NCI-H345 (cell line): ENCODE results near the gene SNX25.
"Not testable (repeated sequence)": the region's sequence is repeated elsewhere in the genome, so short reads cannot be mapped to it uniquely, and the experiment has no call there.

Experiments used
- DNase-seq: peaks from one replicate; lab custom pipeline; 2025; lab: John Stamatoyannopoulos, UW

Gene SNX25

DNA sequence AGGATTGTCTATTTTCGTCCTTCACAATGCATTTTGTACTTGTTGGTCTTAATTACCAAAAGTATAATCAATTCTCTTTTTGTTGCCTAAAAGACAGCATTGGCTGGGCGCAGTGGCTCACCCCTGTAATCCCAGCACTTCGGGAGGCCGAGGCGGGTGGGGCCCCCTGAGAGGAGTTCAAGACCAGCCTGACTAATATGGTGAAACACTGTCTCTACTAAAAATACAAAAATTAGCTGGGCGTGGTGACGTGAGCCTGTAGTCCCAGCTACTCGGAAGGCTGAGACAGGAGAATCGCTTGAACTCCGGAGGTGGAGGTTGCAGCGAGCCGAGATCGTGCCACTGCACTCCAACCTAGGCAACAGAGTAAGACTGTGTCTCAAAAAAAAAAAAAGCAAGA is 4.3 kb upstream of the SNX25 start:
- DNase-seq = not testable (repeated sequence)

DNA sequence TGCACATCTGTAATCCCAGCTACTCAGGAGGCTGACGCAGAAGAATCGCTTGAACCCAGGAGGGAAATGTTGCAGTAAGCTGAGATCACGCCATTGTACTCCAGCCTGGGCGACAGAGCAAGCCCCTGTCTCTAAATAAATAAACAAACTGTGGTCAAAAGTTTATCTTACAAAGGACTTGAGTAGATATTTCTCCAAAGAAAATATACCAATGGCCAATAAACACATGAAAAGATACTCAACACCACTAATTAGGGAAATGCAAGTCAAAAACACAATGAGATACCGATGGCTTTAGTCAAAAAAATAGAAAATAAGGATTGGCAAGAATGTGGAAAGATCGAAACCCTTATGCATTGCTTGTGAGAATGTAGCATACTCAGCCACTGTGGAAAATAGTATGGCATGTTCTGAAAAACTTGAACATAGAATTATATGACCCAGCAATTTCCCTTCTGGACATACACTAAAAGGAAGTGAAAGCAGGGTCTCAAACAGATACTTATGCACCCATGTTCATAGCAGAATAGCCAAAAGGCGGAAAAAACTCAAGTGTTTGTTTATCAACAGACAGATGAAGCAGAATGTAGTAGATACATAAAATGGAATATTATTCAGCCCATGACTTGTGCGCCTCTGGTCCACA is 3.6 kb upstream of the SNX25 start:
- no peak for DNase-seq

DNA sequence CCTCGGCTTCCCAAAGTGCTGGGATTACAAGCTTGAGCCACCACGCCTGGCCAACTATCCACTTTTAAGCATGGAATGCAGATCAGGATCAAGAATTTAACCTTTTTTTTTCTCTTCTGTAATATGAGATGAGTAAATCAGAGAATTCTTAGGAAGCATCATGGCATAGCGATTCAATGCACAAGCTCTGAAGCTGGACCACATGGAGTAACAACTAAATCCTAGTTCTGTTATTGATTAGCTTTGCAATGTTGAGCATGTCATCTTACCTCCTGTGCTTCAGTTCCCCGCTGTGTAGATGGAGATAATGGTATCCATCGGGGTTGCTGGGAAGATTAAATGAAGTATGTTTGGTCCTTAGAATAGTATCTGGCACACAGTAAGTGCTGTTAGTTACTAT is 1.9 kb upstream of the SNX25 start:
- no peak for DNase-seq

- DNase-seq = not testable (repeated sequence)
These were observed 379 bp downstream of the SNX25 start for GRCh38 chr4:185209852-185210101.

DNA sequence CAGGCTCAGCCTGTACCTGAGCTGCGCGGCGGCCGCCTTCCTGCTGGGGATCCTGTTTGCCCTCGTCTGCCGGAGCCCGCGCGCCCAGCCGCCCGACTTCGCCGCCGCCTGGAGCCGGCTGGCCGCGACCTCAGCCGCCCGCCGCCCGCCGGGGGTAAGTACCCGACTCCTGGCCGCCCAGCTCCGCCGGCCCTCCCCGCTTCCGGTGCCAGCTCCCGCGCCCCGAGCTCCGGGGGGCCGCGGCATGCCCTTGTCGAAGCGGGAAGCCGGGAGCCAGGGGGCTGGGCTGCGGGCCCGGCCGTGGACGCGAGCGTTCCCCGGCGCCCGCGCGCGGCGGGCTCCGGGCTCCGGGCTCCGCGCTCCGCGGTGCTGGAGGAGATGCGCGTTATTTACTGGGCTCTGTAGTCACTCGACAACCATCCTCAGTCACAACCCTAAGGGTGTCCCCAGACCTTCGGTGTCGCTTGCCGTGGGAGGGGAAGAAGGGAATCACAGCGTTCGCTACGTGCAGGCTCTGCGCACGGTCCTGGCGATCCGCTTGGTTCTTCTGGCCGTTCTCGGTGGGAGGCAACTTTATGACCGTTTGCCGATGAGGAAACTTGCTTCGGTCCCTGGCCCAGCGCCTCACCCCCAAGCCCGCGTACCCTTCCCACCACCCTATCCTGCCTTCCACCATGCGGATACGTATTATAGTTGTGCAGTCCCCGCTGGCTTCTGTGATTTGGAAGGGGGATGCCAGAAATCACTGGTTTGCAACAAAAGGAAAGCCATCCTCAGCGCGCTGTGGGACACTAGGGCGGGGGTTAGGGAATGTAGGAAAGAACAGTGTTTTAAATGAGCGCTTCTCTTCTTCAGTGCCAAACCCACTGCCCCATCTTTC is 944 bp downstream of the SNX25 start:
- DNase-seq = peak; percentile 26

DNA sequence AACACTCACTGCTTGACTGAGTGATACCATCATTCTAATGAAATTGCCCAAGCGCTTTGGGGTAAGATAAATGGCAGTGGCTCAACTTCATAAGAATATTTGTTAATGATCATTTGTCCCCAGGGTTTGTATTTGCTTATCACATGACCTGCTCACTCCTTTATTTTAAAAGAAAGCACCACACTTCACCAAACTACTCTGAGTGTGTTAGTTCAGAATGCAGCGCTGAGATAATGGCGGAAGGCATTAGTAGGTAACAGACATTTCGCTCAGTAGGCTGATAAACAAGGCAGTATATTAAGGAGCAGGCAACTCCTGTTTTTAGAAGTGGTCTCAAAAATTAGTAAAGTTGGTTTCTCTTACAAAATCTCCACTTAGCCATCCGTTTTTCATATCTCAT is 1.6 kb downstream of the SNX25 start:
- DNase-seq = peak; percentile 1

DNA sequence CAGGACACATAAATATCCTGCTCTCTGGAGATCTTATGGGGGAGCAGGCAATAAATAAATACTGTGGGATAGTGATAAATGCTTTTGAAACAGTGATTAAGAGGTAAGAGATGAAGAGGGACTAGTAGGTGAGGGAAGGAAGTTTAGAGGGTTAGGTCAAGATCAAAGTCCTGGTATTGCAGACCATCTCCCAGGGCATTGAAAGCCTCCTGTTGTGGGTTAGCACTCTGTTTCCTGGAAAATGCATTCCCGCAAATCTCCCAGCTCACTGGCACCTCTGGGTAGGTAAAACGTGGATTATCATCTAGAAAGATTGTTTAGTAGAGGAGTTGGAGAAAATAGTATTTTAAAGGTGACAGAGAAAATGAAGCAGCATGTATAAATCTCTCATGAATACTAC is 2.2 kb downstream of the SNX25 start:
- DNase-seq = no peak

GRCh38 chr4:185212581-185212980 is 3.2 kb downstream of the SNX25 start:
- no peak for DNase-seq

- DNase-seq = no peak
These were observed 4.5 kb downstream of the SNX25 start for GRCh38 chr4:185213877-185214276.

GRCh38 chr4:185215261-185215660 is 5.9 kb downstream of the SNX25 start:
- no peak for DNase-seq

DNA sequence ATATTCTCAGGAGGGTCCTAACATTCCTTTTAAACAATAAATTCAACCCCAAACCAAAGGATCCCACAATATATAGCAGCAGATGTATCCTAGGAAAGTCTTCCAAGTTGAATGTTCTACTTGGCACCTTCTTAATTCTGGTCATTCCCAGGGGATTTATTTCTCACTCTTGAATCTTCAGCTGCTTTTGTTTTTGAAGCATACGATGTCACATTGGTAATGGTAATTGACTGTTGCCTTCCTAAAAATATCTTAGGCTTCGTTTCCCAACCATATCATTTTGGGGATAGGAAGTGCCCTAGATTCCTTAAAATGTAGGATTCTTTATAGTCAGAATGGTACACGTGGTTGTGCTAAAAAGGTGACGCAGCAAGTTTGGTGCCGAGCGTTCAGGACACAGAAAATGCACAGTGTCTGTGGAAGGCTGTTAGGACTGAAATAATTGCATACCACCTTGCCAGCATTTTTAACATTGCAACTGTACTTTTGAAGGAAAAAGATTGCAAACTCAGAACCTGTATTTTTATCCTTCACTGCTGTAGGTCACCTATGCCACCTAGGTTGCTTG is 8.1 kb downstream of the SNX25 start:
- no peak for DNase-seq

GRCh38 chr4:185218312-185218711 is 8.9 kb downstream of the SNX25 start:
- DNase-seq = no peak

DNA sequence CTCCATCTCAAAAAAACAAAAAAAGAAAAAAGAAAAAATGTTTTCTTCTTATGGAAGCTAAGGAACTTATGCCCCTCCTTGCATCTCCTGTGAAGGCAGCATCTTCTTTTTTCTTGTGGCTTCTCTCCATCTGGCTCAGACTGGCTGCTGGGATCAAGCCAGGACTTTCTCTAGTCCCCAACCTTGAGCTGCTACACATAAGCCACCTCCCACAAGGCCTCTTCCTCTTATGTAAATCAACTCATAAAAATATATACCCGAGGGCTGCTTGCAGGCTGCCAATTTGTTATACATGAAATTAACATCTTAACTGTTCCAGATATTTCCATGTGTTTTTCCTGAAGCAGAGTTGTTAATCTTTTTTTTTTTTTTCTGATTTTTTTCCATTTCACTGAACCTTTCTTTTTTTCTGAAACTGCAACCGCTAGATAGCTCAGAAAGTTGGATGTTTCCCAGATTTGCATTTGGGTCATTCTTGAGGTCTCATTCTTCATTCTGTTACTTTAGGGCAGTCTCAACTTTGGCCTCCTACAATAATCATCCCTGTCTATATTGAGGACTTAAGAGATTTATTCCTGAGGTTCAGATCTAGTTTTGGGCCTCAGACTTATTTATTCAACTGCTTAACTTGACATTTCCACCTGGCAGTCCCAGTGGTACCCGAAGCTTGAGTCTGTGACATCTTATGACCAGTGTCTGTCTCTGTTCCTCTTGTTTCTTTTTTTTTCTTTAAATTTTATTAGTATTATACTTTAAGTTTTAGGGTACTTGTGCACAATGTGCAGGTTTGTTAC is 10.3 kb downstream of the SNX25 start:
- no peak for DNase-seq

GRCh38 chr4:185221491-185221890 is 12.1 kb downstream of the SNX25 start:
- no peak for DNase-seq

DNA sequence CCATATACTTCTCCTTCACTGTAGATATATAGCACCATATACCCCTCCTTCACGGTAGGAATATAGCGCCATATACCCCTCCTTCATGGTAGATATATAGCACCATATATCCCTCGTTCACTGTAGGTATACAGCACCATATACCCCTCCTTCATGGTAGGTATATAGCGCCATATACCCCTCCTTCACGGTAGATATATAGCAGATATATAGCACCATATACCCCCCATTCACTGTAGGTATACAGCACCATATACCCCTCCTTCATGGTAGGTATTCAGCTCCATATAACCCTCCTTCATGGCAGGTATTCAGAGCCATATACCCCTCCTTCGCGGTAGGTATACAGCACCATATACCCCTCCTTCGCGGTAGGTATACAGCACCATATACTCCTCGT is 12.5 kb downstream of the SNX25 start:
- no peak for DNase-seq

GRCh38 chr4:185222598-185222997 is 13.2 kb downstream of the SNX25 start:
- no peak for DNase-seq

- DNase-seq = no peak
These were observed 15.2 kb downstream of the SNX25 start for GRCh38 chr4:185224597-185224996.

DNA sequence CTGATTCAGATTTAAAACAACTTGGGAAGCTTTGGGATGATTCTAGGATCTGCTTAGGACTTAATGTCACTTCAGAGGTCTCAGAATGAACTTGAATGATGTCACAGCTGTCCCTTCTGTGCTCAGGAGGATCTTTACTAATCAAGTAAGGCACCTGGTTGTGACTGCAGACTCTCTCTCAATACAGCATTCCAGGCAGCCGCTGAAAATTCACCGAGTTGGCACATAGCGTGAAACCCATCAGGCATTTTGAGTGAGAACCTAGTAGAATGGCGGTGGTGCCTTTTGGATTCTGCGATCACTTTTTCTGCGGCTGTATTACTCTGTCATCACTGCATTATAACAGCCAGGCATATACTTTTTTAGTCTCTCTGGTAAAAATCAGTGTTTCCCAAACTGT is 16.5 kb downstream of the SNX25 start:
- DNase-seq = no peak

DNA sequence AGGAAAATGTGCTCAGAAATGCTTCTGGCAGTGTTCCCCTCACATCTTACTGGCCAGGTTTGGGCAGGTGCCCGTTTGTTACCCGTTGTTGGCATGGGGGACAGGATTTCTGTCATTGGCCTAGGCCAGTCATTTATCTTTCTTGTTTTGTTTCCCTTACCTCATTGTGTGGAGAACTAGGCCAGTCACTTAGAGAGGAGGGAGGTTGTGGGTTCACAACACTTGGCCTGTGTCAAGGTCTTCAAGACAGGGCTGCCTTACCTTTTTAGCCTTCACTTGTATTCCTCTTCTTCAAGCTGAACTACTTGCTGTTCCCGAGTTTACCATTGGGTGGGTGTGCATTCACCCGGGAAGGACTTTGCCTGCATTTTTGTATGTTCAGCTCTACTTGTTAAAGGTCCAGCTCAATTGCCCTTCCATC is 17.7 kb downstream of the SNX25 start:
- DNase-seq = no peak

- no peak for DNase-seq
These were observed 18.4 kb downstream of the SNX25 start for GRCh38 chr4:185227713-185228278.

DNA sequence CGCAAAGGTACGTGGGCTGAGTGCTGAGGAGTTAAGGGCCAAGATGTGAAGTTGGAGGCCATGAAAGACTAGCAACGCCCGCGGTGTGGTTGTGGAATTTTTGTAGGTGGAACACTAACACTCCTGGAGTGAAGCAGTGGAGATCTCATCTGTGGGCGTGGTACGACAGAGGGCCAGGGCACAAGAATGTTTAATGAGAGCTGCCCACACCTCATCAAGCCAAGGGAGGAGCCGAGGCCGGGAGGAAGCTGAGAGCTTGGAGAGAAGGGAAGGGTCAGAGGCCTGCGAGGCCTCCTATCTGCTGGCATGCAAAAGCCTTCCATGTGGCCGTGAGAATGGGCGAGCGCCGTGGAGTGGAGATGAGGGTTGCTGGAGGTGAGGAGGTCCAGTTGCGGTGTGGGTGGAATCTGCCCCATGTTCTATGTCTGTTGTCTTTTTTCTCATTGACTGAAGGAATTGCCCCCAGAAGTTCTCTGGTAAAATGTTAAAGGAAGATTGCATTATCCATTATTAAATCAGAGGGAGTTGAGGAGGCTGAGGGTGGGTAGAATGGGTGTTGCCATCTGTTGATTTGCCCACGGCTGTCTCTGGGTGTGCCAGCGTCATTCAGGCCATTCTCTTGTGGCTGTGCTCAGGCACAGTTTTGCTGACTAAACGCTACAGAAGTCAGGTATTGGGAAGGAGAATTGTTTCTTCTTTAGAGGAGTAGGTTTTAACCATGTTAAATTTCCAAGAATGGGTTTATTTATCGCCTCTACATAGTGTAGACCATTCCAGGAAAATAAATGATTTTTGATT is 19.8 kb downstream of the SNX25 start:
- DNase-seq = no peak

DNA sequence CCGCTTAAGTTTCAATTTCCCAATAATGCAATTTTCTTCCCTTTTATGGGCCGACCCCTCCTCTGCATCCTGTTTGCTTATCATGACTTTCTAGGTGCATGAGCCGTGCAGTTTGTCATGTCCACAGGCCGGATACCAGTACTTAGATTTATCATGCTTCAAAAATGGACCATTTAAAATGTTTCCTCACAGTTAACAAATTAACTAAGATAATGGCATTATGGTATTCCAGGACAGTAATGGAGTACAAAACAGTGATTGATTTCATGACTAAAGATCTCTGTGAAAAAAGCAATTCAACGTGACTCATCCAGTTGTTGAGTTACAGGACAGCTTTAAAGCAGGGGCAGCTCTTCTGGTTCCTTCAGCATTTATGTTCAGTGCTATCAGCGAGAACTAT is 23.0 kb downstream of the SNX25 start:
- no peak for DNase-seq
